IPS DF 6.9 (cell line): Measurements from ENCODE around the gene ABLIM2.

Source experiments
- DNase-seq: peaks from one replicate; pipeline ENCODE4 v3.0.0-alpha.2; 2013; ENCODE audit warnings: low read depth, low spot score
- H3K27ac ChIP-seq: one replicate; pipeline ENCODE4 v1.5.1; 2013; ENCODE audit warnings: low read length, control low read depth
- H3K27me3 ChIP-seq: 2 replicates; pipeline ENCODE4 v1.6.1; 2013; ENCODE audit warnings: mild to moderate bottlenecking, low read length; ENCODE audit not compliant: control insufficient read depth, insufficient read depth
- H3K36me3 ChIP-seq: 2 replicates; pipeline ENCODE4 v1.6.1; 2013; ENCODE audit warnings: low read length; ENCODE audit not compliant: control insufficient read depth, insufficient read depth
- H3K4me1 ChIP-seq: 2 replicates; pipeline ENCODE4 v1.6.1; 2013; ENCODE audit warnings: low read length; ENCODE audit not compliant: control insufficient read depth, insufficient read depth
- H3K4me3 ChIP-seq: 2 replicates; pipeline ENCODE4 v1.5.1; 2013; ENCODE audit warnings: mild to moderate bottlenecking, low read length
- H3K9me3 ChIP-seq: 2 replicates; pipeline ENCODE4 v1.6.1; 2013; ENCODE audit warnings: low read length, inconsistent platforms; ENCODE audit not compliant: control insufficient read depth, insufficient read depth
- WGBS: extraction: QIAGEN DNeasy Blood & Tissue Kit; methylation state at CpG from one replicate; pipeline ENCODE4 v1.1.7; 2013; ENCODE audit warnings: mixed read lengths, missing lambda C conversion rate; ENCODE audit not compliant: insufficient read length, insufficient coverage; 5-methylcytosine and 5-hydroxymethylcytosine counted together

ABLIM2 gene

GRCh38 chr4:7993671-7994070 is 164.9 kb downstream of the ABLIM2 start:
- no peak overlapping the region for H3K27ac ChIP-seq
- WGBS = no CpG with 5 or more reads among the region's 6 CpGs
- no peak for DNase-seq
- H3K27me3 ChIP-seq = no peaks in the 10 kb centered on the region
- H3K4me3 ChIP-seq = no peak overlapping the region
- no peaks in the 10 kb centered on the region for H3K4me1 ChIP-seq
- H3K36me3 ChIP-seq = no peaks in the 10 kb centered on the region
- no peaks in the 10 kb centered on the region for H3K9me3 ChIP-seq

- Histone ChIP-seq H3K36me3 (no peaks in the 10 kb centered on the region), H3K27me3 (no peaks in the 10 kb centered on the region), H3K4me1 (no peaks in the 10 kb centered on the region), H3K4me3 (no peak overlapping the region), H3K27ac (no peak overlapping the region), H3K9me3 (no peaks in the 10 kb centered on the region)
- no CpG with 5 or more reads among the region's 11 CpGs for WGBS
- no peak for DNase-seq
Observed at GRCh38 chr4:7992846-7993245, 165.8 kb downstream of the ABLIM2 start.

- no peaks in the 10 kb centered on the region; the same call in none of the 2 replicates for H3K4me1 ChIP-seq
- H3K27ac ChIP-seq = no peak overlapping the region
- DNase-seq = no peak
- H3K9me3 ChIP-seq = no peaks in the 10 kb centered on the region
- no CpG with 5 or more reads among the region's 10 CpGs for WGBS
- H3K27me3 ChIP-seq = no peaks in the 10 kb centered on the region
- no peak overlapping the region for H3K4me3 ChIP-seq
- H3K36me3 ChIP-seq = no peaks in the 10 kb centered on the region
Observed at GRCh38 chr4:7990807-7991459, 167.7 kb downstream of the ABLIM2 start.

- H3K4me3 ChIP-seq = no peak overlapping the region
- no peaks in the 10 kb centered on the region for H3K9me3 ChIP-seq
- no CpG with 5 or more reads among the region's 2 CpGs for WGBS
- H3K27ac ChIP-seq = no peak overlapping the region
- H3K4me1 ChIP-seq = peaks cover 1% of the 10 kb centered on the region
- no peak for DNase-seq
- H3K36me3 ChIP-seq = no peaks in the 10 kb centered on the region
- no peaks in the 10 kb centered on the region for H3K27me3 ChIP-seq
Observed at GRCh38 chr4:7989654-7990053, 169.0 kb downstream of the ABLIM2 start.

- Histone ChIP-seq H3K36me3 (no peaks in the 10 kb centered on the region), H3K27me3 (no peaks in the 10 kb centered on the region), H3K9me3 (no peaks in the 10 kb centered on the region), H3K4me1 (peaks cover 1% of the 10 kb centered on the region), H3K27ac (no peak overlapping the region), H3K4me3 (no peak overlapping the region)
- DNase-seq = no peak
- WGBS = no CpG with 5 or more reads among the region's 1 CpG
Observed at GRCh38 chr4:7988437-7988836, 170.2 kb downstream of the ABLIM2 start.

GRCh38 chr4:7987148-7987989 is 171.2 kb downstream of the ABLIM2 start:
- Histone ChIP-seq H3K36me3 (no peaks in the 10 kb centered on the region), H3K4me3 (no peak overlapping the region), H3K27ac (no peak overlapping the region), H3K27me3 (no peaks in the 10 kb centered on the region), H3K4me1 (peaks cover 1% of the 10 kb centered on the region), H3K9me3 (no peaks in the 10 kb centered on the region)
- DNase-seq = peak; percentile 72
- WGBS = no CpG with 5 or more reads among the region's 10 CpGs

- Histone ChIP-seq H3K9me3 (no peaks in the 10 kb centered on the region), H3K4me1 (peaks cover 1% of the 10 kb centered on the region), H3K36me3 (no peaks in the 10 kb centered on the region), H3K27ac (no peak overlapping the region), H3K27me3 (no peaks in the 10 kb centered on the region), H3K4me3 (no peak overlapping the region)
- no peak for DNase-seq
- no CpG with 5 or more reads among the region's 21 CpGs for WGBS
Observed at GRCh38 chr4:7985891-7986441, 172.6 kb downstream of the ABLIM2 start.

- Histone ChIP-seq H3K9me3 (no peaks in the 10 kb centered on the region), H3K36me3 (no peaks in the 10 kb centered on the region), H3K27me3 (no peaks in the 10 kb centered on the region), H3K4me1 (peaks cover 1% of the 10 kb centered on the region), H3K4me3 (no peak overlapping the region), H3K27ac (no peak overlapping the region)
- WGBS = no CpG with 5 or more reads among the region's 12 CpGs
- DNase-seq = no peak
Observed at GRCh38 chr4:7985072-7985471, 173.5 kb downstream of the ABLIM2 start.

- no peaks in the 10 kb centered on the region for H3K27me3 ChIP-seq
- H3K4me1 ChIP-seq = peaks cover 1% of the 10 kb centered on the region
- H3K27ac ChIP-seq = no peak overlapping the region
- WGBS = no CpG with 5 or more reads among the region's 31 CpGs
- no peaks in the 10 kb centered on the region for H3K9me3 ChIP-seq
- H3K36me3 ChIP-seq = no peaks in the 10 kb centered on the region
- no peak for DNase-seq
- H3K4me3 ChIP-seq = no peak overlapping the region
Observed at GRCh38 chr4:7984286-7984925, 174.2 kb downstream of the ABLIM2 start.

- Histone ChIP-seq H3K36me3 (no peaks in the 10 kb centered on the region), H3K9me3 (no peaks in the 10 kb centered on the region), H3K4me3 (no peak overlapping the region), H3K27me3 (no peaks in the 10 kb centered on the region), H3K27ac (no peak overlapping the region), H3K4me1 (peaks cover 8% of the 10 kb centered on the region)
- DNase-seq = no peak
- WGBS = no CpG with 5 or more reads among the region's 17 CpGs
Observed at GRCh38 chr4:7983296-7983695, 175.3 kb downstream of the ABLIM2 start.
